ENCODE measurements around the gene RAI14. TPM values are rescaled to one million over a fixed set of nuclear protein-coding genes. Genes with fewer than 3 reads are reported as not detected.

RAI14 gene
- total and polyA plus RNA-seq, 2 experiments from 2014 or later, result 42.2 to 49.6 TPM

DNA sequence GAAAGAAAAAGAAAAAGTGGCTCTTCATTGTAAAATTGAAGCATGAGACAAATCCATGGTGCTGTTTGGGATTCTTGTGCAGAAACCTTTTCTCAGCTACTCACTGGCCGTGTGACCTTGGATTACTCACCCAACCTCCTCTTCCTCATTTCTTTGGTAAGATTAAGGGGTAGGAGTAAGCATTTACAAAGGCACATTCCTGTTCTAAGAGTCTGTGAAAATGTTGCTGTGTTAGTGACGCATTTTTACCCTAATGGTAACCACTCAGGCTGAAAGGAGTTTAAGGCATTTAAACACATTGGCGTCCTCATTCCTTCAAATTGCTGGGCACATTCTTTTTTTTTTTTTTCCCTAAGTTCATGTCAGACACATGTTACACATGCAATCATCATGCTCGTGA is 4.3 kb downstream of the RAI14 start:
- no peak overlapping the region for H3K27ac ChIP-seq
- H3K4me1 ChIP-seq (ENCODE audit: insufficient read depth), result peaks cover 10% of the 10 kb centered on the region
- H3K79me2 ChIP-seq, result peaks cover 80% of the 10 kb centered on the region
- H3K36me3 ChIP-seq (replicated peaks; ENCODE audit: insufficient read depth, low read depth), result no peaks in the 10 kb centered on the region
- no peaks in the 10 kb centered on the region for H3K9me3 ChIP-seq (ENCODE audit: low read depth)
- H3K4me2 ChIP-seq, result no peak overlapping the region
- 94% methylated on average over 4 of the region's 4 CpGs for WGBS (ENCODE audit: low lambda C conversion rate, missing lambda C conversion rate)
- no peaks in the 10 kb centered on the region for H3K27me3 ChIP-seq
- H3K9me2 ChIP-seq (replicated peaks; ENCODE audit: insufficient read depth), result no peaks in the 10 kb centered on the region
- TF ChIP-seq EZH2 (IDR thresholded peaks at IDR 0.05; ENCODE audit: borderline replicate concordance) (no peak), EZH2phosphoT487 (IDR thresholded peaks at IDR 0.05; ENCODE audit: low read depth, severe bottlenecking, unreplicated experiment) (no peak)
- TF ChIP-seq, protein P1, sequence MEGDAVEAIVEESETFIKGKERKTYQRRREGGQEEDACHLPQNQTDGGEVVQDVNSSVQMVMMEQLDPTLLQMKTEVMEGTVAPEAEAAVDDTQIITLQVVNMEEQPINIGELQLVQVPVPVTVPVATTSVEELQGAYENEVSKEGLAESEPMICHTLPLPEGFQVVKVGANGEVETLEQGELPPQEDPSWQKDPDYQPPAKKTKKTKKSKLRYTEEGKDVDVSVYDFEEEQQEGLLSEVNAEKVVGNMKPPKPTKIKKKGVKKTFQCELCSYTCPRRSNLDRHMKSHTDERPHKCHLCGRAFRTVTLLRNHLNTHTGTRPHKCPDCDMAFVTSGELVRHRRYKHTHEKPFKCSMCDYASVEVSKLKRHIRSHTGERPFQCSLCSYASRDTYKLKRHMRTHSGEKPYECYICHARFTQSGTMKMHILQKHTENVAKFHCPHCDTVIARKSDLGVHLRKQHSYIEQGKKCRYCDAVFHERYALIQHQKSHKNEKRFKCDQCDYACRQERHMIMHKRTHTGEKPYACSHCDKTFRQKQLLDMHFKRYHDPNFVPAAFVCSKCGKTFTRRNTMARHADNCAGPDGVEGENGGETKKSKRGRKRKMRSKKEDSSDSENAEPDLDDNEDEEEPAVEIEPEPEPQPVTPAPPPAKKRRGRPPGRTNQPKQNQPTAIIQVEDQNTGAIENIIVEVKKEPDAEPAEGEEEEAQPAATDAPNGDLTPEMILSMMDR (IDR thresholded peaks at IDR 0.05; ENCODE audit: poor library complexity), result no peak
- no peak overlapping the region for H3K4me3 ChIP-seq
- DNase-seq (ENCODE audit: low spot score), result no peak
- H4K20me1 ChIP-seq (ENCODE audit: insufficient read depth, poor library complexity, severe bottlenecking), result peaks cover 9% of the 10 kb centered on the region
- H2AFZ ChIP-seq, result no peak overlapping the region

DNA sequence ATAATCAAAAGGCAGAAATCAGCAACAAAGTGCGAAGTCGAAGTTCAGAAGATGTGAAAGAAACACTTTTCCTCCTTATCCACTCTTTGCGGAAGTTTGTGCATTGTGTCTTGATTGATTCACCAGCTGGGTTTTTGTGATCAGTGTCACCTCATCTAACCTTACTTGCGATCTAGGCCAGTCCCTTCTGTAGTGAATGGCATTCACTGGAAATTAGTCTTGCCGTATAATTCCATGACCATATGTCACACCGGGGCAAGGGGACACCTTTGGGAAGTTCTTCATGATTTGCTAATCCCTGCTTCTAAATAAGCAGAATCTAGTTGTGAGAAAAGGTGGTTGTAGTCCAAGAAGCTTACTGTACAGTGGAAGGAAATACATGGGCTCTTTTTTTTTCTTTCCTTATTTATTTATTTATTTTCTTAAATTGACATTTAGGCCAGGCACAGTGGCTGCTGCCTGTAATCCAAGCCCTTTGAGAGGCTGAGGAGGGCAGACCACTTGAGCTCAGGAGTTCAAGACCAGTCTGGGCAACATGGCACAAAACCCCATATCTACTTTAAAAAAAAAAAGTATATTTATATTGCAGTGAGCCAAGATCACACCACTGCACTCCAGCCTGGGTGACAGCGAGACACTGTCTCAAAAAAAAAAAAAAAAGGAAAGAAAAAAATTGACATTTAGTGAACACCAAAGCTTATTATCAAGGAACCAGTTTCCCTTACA is 7.8 kb downstream of the RAI14 start:
- no peak for TF ChIP-seq EZH2 (IDR thresholded peaks at IDR 0.05; ENCODE audit: borderline replicate concordance)
- TF ChIP-seq EZH2phosphoT487 (IDR thresholded peaks at IDR 0.05; ENCODE audit: low read depth, severe bottlenecking, unreplicated experiment), result no peak
- TF ChIP-seq, protein P1 (IDR thresholded peaks at IDR 0.05; ENCODE audit: poor library complexity), result no peak
- Histone ChIP-seq H3K9me2 (replicated peaks; ENCODE audit: insufficient read depth) (no peaks in the 10 kb centered on the region), H3K36me3 (replicated peaks; ENCODE audit: insufficient read depth, low read depth) (no peaks in the 10 kb centered on the region), H4K20me1 (ENCODE audit: insufficient read depth, poor library complexity, severe bottlenecking) (no peaks in the 10 kb centered on the region), H3K4me2 (no peak overlapping the region), H3K9me3 (ENCODE audit: low read depth) (no peaks in the 10 kb centered on the region), H2AFZ (no peak overlapping the region), H3K79me2 (peaks cover 96% of the 10 kb centered on the region), H3K4me1 (ENCODE audit: insufficient read depth) (no peaks in the 10 kb centered on the region), H3K27me3 (no peaks in the 10 kb centered on the region), H3K27ac (no peak overlapping the region), H3K4me3 (no peak overlapping the region)
- no peak for DNase-seq (ENCODE audit: low spot score)
- WGBS (ENCODE audit: low lambda C conversion rate, missing lambda C conversion rate), result 96% methylated on average over 7 of the region's 7 CpGs

- no peak overlapping the region for H3K27ac ChIP-seq
- H3K9me2 ChIP-seq (replicated peaks; ENCODE audit: insufficient read depth), result no peaks in the 10 kb centered on the region
- H3K4me2 ChIP-seq, result no peak overlapping the region
- no peaks in the 10 kb centered on the region for H3K4me1 ChIP-seq (ENCODE audit: insufficient read depth)
- H3K79me2 ChIP-seq, result peaks cover 93% of the 10 kb centered on the region
- 65% methylated on average over 8 of the region's 8 CpGs for whole genome bisulfite sequencing (ENCODE audit: low lambda C conversion rate, missing lambda C conversion rate)
- no peak for DNase-seq (ENCODE audit: low spot score)
- H2AFZ ChIP-seq, result no peak overlapping the region
- TF ChIP-seq EZH2phosphoT487 (IDR thresholded peaks at IDR 0.05; ENCODE audit: low read depth, severe bottlenecking, unreplicated experiment) (no peak), EZH2 (IDR thresholded peaks at IDR 0.05; ENCODE audit: borderline replicate concordance) (no peak)
- TF ChIP-seq, protein P1 (IDR thresholded peaks at IDR 0.05; ENCODE audit: poor library complexity), result no peak
- H3K27me3 ChIP-seq, result no peaks in the 10 kb centered on the region
- H3K4me3 ChIP-seq, result no peak overlapping the region
- no peaks in the 10 kb centered on the region for H3K36me3 ChIP-seq (replicated peaks; ENCODE audit: insufficient read depth, low read depth)
- H4K20me1 ChIP-seq (ENCODE audit: insufficient read depth, poor library complexity, severe bottlenecking), result no peaks in the 10 kb centered on the region
- H3K9me3 ChIP-seq (ENCODE audit: low read depth), result no peaks in the 10 kb centered on the region
These were observed 10.4 kb downstream of the RAI14 start for GRCh38 chr5:34666392-34667080.
